ENCODE data around the gene EDIL3. TPM values are rescaled to one million over a fixed set of nuclear protein-coding genes. Genes with fewer than 3 reads are reported as not detected.

Gene EDIL3
- polyA plus RNA-seq, 1 donor (not counting 4 experiments of a cell fraction or from before 2014, with no cell fraction given): 0.34 TPM

- TF ChIP-seq CTCF (optimal IDR thresholded peaks at IDR 0.05 in 1 of 3, IDR thresholded peaks at IDR 0.05 in 1 of 3, conservative IDR thresholded peaks at IDR 0.05 in 1 of 3; ENCODE audit: extremely low read depth in 1 of 3, insufficient read depth in 2 of 3, low read length in 3 of 3) (no peak), EZH2 (IDR thresholded peaks at IDR 0.05; ENCODE audit: low read length) (no peak)
- Histone ChIP-seq H3K9me1 (ENCODE audit: control insufficient read depth, extremely low read depth, insufficient read depth, low read length) (no peaks in the 10 kb centered on the region), H3K4me2 (ENCODE audit: control insufficient read depth, extremely low read depth, insufficient read depth, low read depth, low read length) (no peak overlapping the region), H3K4me1 (ENCODE audit: control insufficient read depth, extremely low read depth, insufficient read depth, low read length) (peaks cover 2% of the 10 kb centered on the region), H3K27me3 (ENCODE audit: control insufficient read depth, extremely low read depth, insufficient read depth, low read length) (no peaks in the 10 kb centered on the region), H3K9ac (ENCODE audit: control insufficient read depth, extremely low read depth, insufficient read depth, low read length) (no peak overlapping the region), H3K79me2 (ENCODE audit: control insufficient read depth, insufficient read depth, low read length) (no peaks in the 10 kb centered on the region), H3K9me3 (ENCODE audit: control insufficient read depth, low read depth, low read length) (no peaks in the 10 kb centered on the region), H2AFZ (ENCODE audit: control insufficient read depth, low read length) (no peak overlapping the region), H3K27ac (ENCODE audit: control insufficient read depth, insufficient read depth, low read length) (no peak overlapping the region), H3K36me3 (ENCODE audit: control insufficient read depth in 2 of 2, extremely low read depth in 1 of 2, insufficient read depth in 2 of 2, low read length in 2 of 2) (no peaks in the 10 kb centered on the region), H4K20me1 (ENCODE audit: control insufficient read depth, extremely low read depth, insufficient read depth, low read length) (no peaks in the 10 kb centered on the region), H3K4me3 (ENCODE audit: control insufficient read depth in 2 of 3, extremely low read depth in 1 of 3, insufficient read depth in 2 of 3, low read depth in 1 of 3, low read length in 3 of 3) (no peak overlapping the region)
- DNase-seq (ENCODE audit: low read depth, low spot score): peak; percentile 58
- peak; percentile 98 for FAIRE-seq
- dilution Hi-C loops (cut with MboI; ENCODE audit: extremely low pct_ligation_motif_present, low sequenced_read_pairs): no loop called here
Observed at GRCh38 chr5:84403773-84404172, 19.1 kb upstream of the EDIL3 start.

- H2AFZ ChIP-seq (ENCODE audit: control insufficient read depth, low read length): no peak overlapping the region
- FAIRE-seq (no peak), DNase-seq (ENCODE audit: low read depth, low spot score) (no peak)
- dilution Hi-C loops (cut with MboI; ENCODE audit: extremely low pct_ligation_motif_present, low sequenced_read_pairs): no loop called here
- peaks cover 4% of the 10 kb centered on the region for H3K4me1 ChIP-seq (ENCODE audit: control insufficient read depth, extremely low read depth, insufficient read depth, low read length)
- H3K4me3 ChIP-seq (ENCODE audit: control insufficient read depth in 2 of 3, extremely low read depth in 1 of 3, insufficient read depth in 2 of 3, low read depth in 1 of 3, low read length in 3 of 3): no peak overlapping the region
- H3K9me3 ChIP-seq (ENCODE audit: control insufficient read depth, low read depth, low read length): no peaks in the 10 kb centered on the region
- no peak overlapping the region for H3K4me2 ChIP-seq (ENCODE audit: control insufficient read depth, extremely low read depth, insufficient read depth, low read depth, low read length)
- TF ChIP-seq EZH2 (IDR thresholded peaks at IDR 0.05; ENCODE audit: low read length) (no peak), CTCF (optimal IDR thresholded peaks at IDR 0.05 in 1 of 3, IDR thresholded peaks at IDR 0.05 in 1 of 3, conservative IDR thresholded peaks at IDR 0.05 in 1 of 3; ENCODE audit: extremely low read depth in 1 of 3, insufficient read depth in 2 of 3, low read length in 3 of 3) (no peak)
- no peaks in the 10 kb centered on the region for H3K27me3 ChIP-seq (ENCODE audit: control insufficient read depth, extremely low read depth, insufficient read depth, low read length)
- no peaks in the 10 kb centered on the region for H4K20me1 ChIP-seq (ENCODE audit: control insufficient read depth, extremely low read depth, insufficient read depth, low read length)
- no peaks in the 10 kb centered on the region for H3K9me1 ChIP-seq (ENCODE audit: control insufficient read depth, extremely low read depth, insufficient read depth, low read length)
- no peaks in the 10 kb centered on the region for H3K79me2 ChIP-seq (ENCODE audit: control insufficient read depth, insufficient read depth, low read length)
- no peak overlapping the region for H3K27ac ChIP-seq (ENCODE audit: control insufficient read depth, insufficient read depth, low read length)
- H3K9ac ChIP-seq (ENCODE audit: control insufficient read depth, extremely low read depth, insufficient read depth, low read length): no peak overlapping the region
- H3K36me3 ChIP-seq (ENCODE audit: control insufficient read depth in 2 of 2, extremely low read depth in 1 of 2, insufficient read depth in 2 of 2, low read length in 2 of 2): no peaks in the 10 kb centered on the region
Observed at GRCh38 chr5:84397385-84397784, 12.7 kb upstream of the EDIL3 start.

All from keratinocyte (primary cell).